Measurements from ENCODE around the gene HAUS1. TPM values are rescaled to one million over a fixed set of nuclear protein-coding genes. Genes with fewer than 3 reads are reported as not detected.
"Not testable (repeated sequence)": the region's sequence is repeated elsewhere in the genome, so short reads cannot be mapped to it uniquely, and the experiment has no call there.

The HAUS1 gene
- polyA plus RNA-seq, 1 donor from 2014 or later, result 56.9 TPM

- Mint-ChIP-seq H3K27ac (no peak overlapping the region), H3K27me3 (no peaks in the 10 kb centered on the region)
Observed at GRCh38 chr18:46160050-46160798, 56.0 kb downstream of the HAUS1 start.

GRCh38 chr18:46160840-46161239 is 56.7 kb downstream of the HAUS1 start:
- not testable (repeated sequence) for H3K36me3 Mint-ChIP-seq, H3K27me3 Mint-ChIP-seq, H3K4me3 Mint-ChIP-seq, H3K27ac Mint-ChIP-seq, H3K4me1 Mint-ChIP-seq, H3K9me3 Mint-ChIP-seq

More at GRCh38 chr18:46160050-46160798, 56.0 kb downstream of the HAUS1 start:
- Mint-ChIP-seq H3K4me3 (no peak overlapping the region), H3K36me3 (peaks cover 2% of the 10 kb centered on the region), H3K4me1 (peaks cover 6 to 8% (median 7%) of the 10 kb centered on the region in 3 donors), H3K9me3 (no peaks in the 10 kb centered on the region)

GRCh38 chr18:46161703-46162396 is 57.7 kb downstream of the HAUS1 start:
- H3K9me3 Mint-ChIP-seq, result no peaks in the 10 kb centered on the region
- H3K27me3 Mint-ChIP-seq, result no peaks in the 10 kb centered on the region
- H3K4me3 Mint-ChIP-seq, result no peak overlapping the region
- peaks cover 0 to 4% (median 3%) of the 10 kb centered on the region in 3 donors for H3K4me1 Mint-ChIP-seq
- H3K27ac Mint-ChIP-seq, result peak overlapping the region in 1 of 3 donors; percentile 34
- H3K36me3 Mint-ChIP-seq, result no peaks in the 10 kb centered on the region

GRCh38 chr18:46163091-46163490 is 58.9 kb downstream of the HAUS1 start:
- peaks cover 6 to 11% (median 9%) of the 10 kb centered on the region in 3 donors for H3K4me1 Mint-ChIP-seq
- H3K27me3 Mint-ChIP-seq, result no peaks in the 10 kb centered on the region
- H3K36me3 Mint-ChIP-seq, result no peaks in the 10 kb centered on the region
- no peak overlapping the region for H3K4me3 Mint-ChIP-seq
- H3K9me3 Mint-ChIP-seq, result peaks cover 0 to 2% (median 0%) of the 10 kb centered on the region in 3 donors
- no peak overlapping the region for H3K27ac Mint-ChIP-seq

- Mint-ChIP-seq H3K27me3 (no peaks in the 10 kb centered on the region), H3K4me1 (peaks cover 7 to 15% (median 12%) of the 10 kb centered on the region in 3 donors), H3K4me3 (no peak overlapping the region), H3K27ac (peak overlapping the region in 1 of 3 donors; percentile 23), H3K9me3 (peaks cover 0 to 3% (median 0%) of the 10 kb centered on the region in 3 donors), H3K36me3 (no peaks in the 10 kb centered on the region)
Observed at GRCh38 chr18:46163941-46164499, 59.8 kb downstream of the HAUS1 start.

- not testable (repeated sequence) for H3K27me3 Mint-ChIP-seq, H3K36me3 Mint-ChIP-seq, H3K9me3 Mint-ChIP-seq, H3K27ac Mint-ChIP-seq
- Mint-ChIP-seq H3K4me1 (peaks cover 7 to 20% (median 16%) of the 10 kb centered on the region in 3 donors), H3K4me3 (peak overlapping the region in 1 of 4 donors; percentile 67)
Observed at GRCh38 chr18:46164502-46164901, 60.3 kb downstream of the HAUS1 start.

GRCh38 chr18:46164920-46165319 is 60.7 kb downstream of the HAUS1 start:
- Mint-ChIP-seq H3K27me3 (no peaks in the 10 kb centered on the region), H3K36me3 (no peaks in the 10 kb centered on the region), H3K4me1 (peaks cover 7 to 21% (median 18%) of the 10 kb centered on the region in 3 donors), H3K9me3 (peaks cover 0 to 3% (median 0%) of the 10 kb centered on the region in 3 donors), H3K27ac (no peak overlapping the region), H3K4me3 (peak overlapping the region in 1 of 4 donors; percentile 67)

GRCh38 chr18:46166261-46166970 is 62.2 kb downstream of the HAUS1 start:
- Mint-ChIP-seq H3K36me3 (no peaks in the 10 kb centered on the region), H3K27ac (peak overlapping the region; percentile 22 to 93 (median 54)), H3K4me1 (peaks cover 7 to 21% (median 18%) of the 10 kb centered on the region in 3 donors), H3K4me3 (peak overlapping the region in 1 of 4 donors; percentile 60), H3K27me3 (no peaks in the 10 kb centered on the region), H3K9me3 (peaks cover 0 to 3% (median 0%) of the 10 kb centered on the region in 3 donors)

- no peaks in the 10 kb centered on the region for H3K27me3 Mint-ChIP-seq
- no peaks in the 10 kb centered on the region for H3K36me3 Mint-ChIP-seq
- H3K27ac Mint-ChIP-seq, result peak overlapping the region; percentile 64 to 100 (median 98)
- H3K4me3 Mint-ChIP-seq, result peak overlapping the region; percentile 36 to 95 (median 92)
- peaks cover 0 to 3% (median 0%) of the 10 kb centered on the region in 3 donors for H3K9me3 Mint-ChIP-seq
- H3K4me1 Mint-ChIP-seq, result peaks cover 11 to 30% (median 23%) of the 10 kb centered on the region in 3 donors
Observed at GRCh38 chr18:46167971-46168370, 63.8 kb downstream of the HAUS1 start.

- Mint-ChIP-seq H3K36me3 (no peaks in the 10 kb centered on the region), H3K9me3 (peaks cover 0 to 3% (median 0%) of the 10 kb centered on the region in 3 donors), H3K4me1 (peaks cover 21 to 30% (median 23%) of the 10 kb centered on the region in 3 donors), H3K27ac (peak overlapping the region; percentile 35 to 94 (median 70)), H3K4me3 (peak overlapping the region in 2 of 4 donors; percentile 33 to 50), H3K27me3 (no peaks in the 10 kb centered on the region)
Observed at GRCh38 chr18:46169464-46169941, 65.3 kb downstream of the HAUS1 start.

GRCh38 chr18:46171331-46171730 is 67.1 kb downstream of the HAUS1 start:
- Mint-ChIP-seq H3K27me3 (no peaks in the 10 kb centered on the region), H3K36me3 (peaks cover 2% of the 10 kb centered on the region), H3K27ac (peak overlapping the region; percentile 63 to 69 (median 68)), H3K9me3 (peaks cover 0 to 3% (median 0%) of the 10 kb centered on the region in 3 donors), H3K4me1 (peaks cover 31 to 40% (median 31%) of the 10 kb centered on the region in 3 donors), H3K4me3 (peak overlapping the region in 2 of 4 donors; percentile 16 to 100)

GRCh38 chr18:46173393-46174341 is 69.5 kb downstream of the HAUS1 start:
- H3K36me3 Mint-ChIP-seq, result peaks cover 2% of the 10 kb centered on the region
- peak overlapping the region; percentile 97 to 98 (median 97) for H3K27ac Mint-ChIP-seq
- no peaks in the 10 kb centered on the region for H3K27me3 Mint-ChIP-seq
- peaks cover 27 to 37% (median 33%) of the 10 kb centered on the region in 3 donors for H3K4me1 Mint-ChIP-seq
- H3K9me3 Mint-ChIP-seq, result no peaks in the 10 kb centered on the region
- peak overlapping the region; percentile 94 to 100 (median 100) for H3K4me3 Mint-ChIP-seq

GRCh38 chr18:46174342-46175041 is 70.3 kb downstream of the HAUS1 start:
- H3K27me3 Mint-ChIP-seq, result no peaks in the 10 kb centered on the region
- H3K4me1 Mint-ChIP-seq, result peaks cover 23 to 33% (median 32%) of the 10 kb centered on the region in 3 donors
- peak overlapping the region; percentile 97 to 98 (median 97) for H3K27ac Mint-ChIP-seq
- H3K4me3 Mint-ChIP-seq, result peak overlapping the region; percentile 94 to 100 (median 100)
- peaks cover 2% of the 10 kb centered on the region for H3K36me3 Mint-ChIP-seq
- H3K9me3 Mint-ChIP-seq, result no peaks in the 10 kb centered on the region

Data from IgD-negative memory B cell (primary cell).